Transverse colon (tissue), 4 donors: ENCODE measurements around the gene USP6. TPM values are rescaled to one million over a fixed set of nuclear protein-coding genes. Genes with fewer than 3 reads are reported as not detected.
A peak's percentile ranks its signal among the peaks of the same experiment; 100 is the strongest.
"Not testable (repeated sequence)": the region's sequence is repeated elsewhere in the genome, so short reads cannot be mapped to it uniquely, and the experiment has no call there.

Source experiments
- DNase-seq: peaks from one replicate; pipeline ENCODE4 v3.0.0-alpha.2; 2019
- H3K27ac ChIP-seq, 4 donors: fragments of 200-600 bp; sonication (generic); 2 replicates each; pipeline ENCODE4 v1.5.1; 2016 to 2018; ENCODE audit warnings: inconsistent platforms in 4 of 4
- H3K27me3 ChIP-seq: fragments of 200-600 bp; sonication (generic); 2 replicates; pipeline ENCODE4 v1.5.1; 2017; ENCODE audit warnings: inconsistent platforms
- H3K36me3 ChIP-seq, 4 donors: fragments of 200-600 bp; sonication (generic); 2 replicates each; pipeline ENCODE4 v1.5.1; 2017 to 2019; ENCODE audit warnings: inconsistent platforms in 4 of 4
- H3K4me1 ChIP-seq, 4 donors: fragments of 200-600 bp; sonication (generic); 2 replicates each; pipeline ENCODE4 v1.5.1; 2017 to 2020; ENCODE audit warnings: inconsistent platforms in 4 of 4
- H3K4me3 ChIP-seq, 4 donors: fragments of 200-600 bp; sonication (generic); 1 replicate in 1 of 4; 2 replicates in 3 of 4; pipeline versions ENCODE4 v1.5.1 to v1.6.1; 2017 to 2019; ENCODE audit warnings: inconsistent platforms in 4 of 4
- H3K9me3 ChIP-seq, 2 donors: fragments of 200-600 bp; sonication (generic); 2 replicates each; pipeline ENCODE4 v1.5.1; 2017 to 2019; ENCODE audit warnings: inconsistent platforms in 2 of 2
- CTCF ChIP-seq, 5 experiments: fragments of 200-600 bp in 3 of 5; fragments of 450-650 bp in 2 of 5; sonication (generic) in 3 of 5; IDR thresholded peaks; 1 replicate in 2 of 5; 2 replicates in 3 of 5; pipeline ENCODE4 v1.5.1; 2016 to 2017; ENCODE audit warnings: antibody characterized with exemption in 5 of 5, inconsistent platforms in 3 of 5, mild to moderate bottlenecking in 2 of 5, moderate library complexity in 1 of 5
- EP300 ChIP-seq: sonication (generic); formaldehyde crosslinking; IDR thresholded peaks from one replicate; pipeline ENCODE4 v1.6.1; 2017; ENCODE audit warnings: antibody characterized with exemption, low read depth
- POLR2A ChIP-seq: fragments of 450-650 bp; IDR thresholded peaks from one replicate; pipeline ENCODE4 v1.6.1; 2016; ENCODE audit warnings: antibody characterized with exemption, mild to moderate bottlenecking, moderate library complexity
- POLR2AphosphoS5 ChIP-seq, 3 donors: sonication (generic); formaldehyde crosslinking; IDR thresholded peaks; one replicate each; pipeline ENCODE4 v1.6.1; 2016; ENCODE audit warnings: antibody characterized with exemption in 3 of 3
- WGBS, 2 donors: methylation state at CpG; one replicate each; pipeline ENCODE4 v1.1.5; 2018; ENCODE audit warnings: low coverage in 1 of 2; 5-methylcytosine and 5-hydroxymethylcytosine counted together
- in situ Hi-C, 4 donors: fragments of 200-750 bp; cut with MboI; loops; one replicate each; pipeline versions ENCODE4 v1.15.0 to v1.15.1; 2017; ENCODE audit warnings: low sequenced_read_pairs in 3 of 4, low pct_ligation_motif_present in 1 of 4, low pct_unique_long_range_greater_than_20kb in 1 of 4
- intact Hi-C: fragments of 100-400 bp; cut with DNase I; formaldehyde crosslinking; loops from one replicate; pipeline ENCODE4 v1.15.1; 2023; ENCODE audit warnings: low total_unique reads
- total RNA-seq, 4 donors: library from RNA; depleted of rRNA; stranded (reverse); fragments of >200 nt; gene quantifications; one replicate each; pipeline ENCODE4 v1.1.0, GENCODE V29; 2016

USP6 gene
- total RNA-seq, 4 donors from 2014 or later: under 0.01 to 0.82 TPM; not detected in 2

GRCh38 chr17:5110816-5111215, 5.0 kb upstream of the USP6 start:
- Histone ChIP-seq H3K27me3 (peaks cover 16% of the 10 kb centered on the region), H3K4me3 (peak overlapping the region; percentile 51 to 89 (median 77)), H3K27ac (peak overlapping the region in 1 of 4 donors; percentile 84), H3K9me3 (peaks cover 0 to 4% of the 10 kb centered on the region in 2 donors), H3K36me3 (peaks cover 0 to 34% (median 7%) of the 10 kb centered on the region in 4 donors), H3K4me1 (peaks cover 6 to 17% (median 9%) of the 10 kb centered on the region in 4 donors)
- WGBS, 2 donors: 33 to 69% methylated on average over 2 to 8 of the region's 8 CpGs
- in situ Hi-C loops (no loop called here), intact Hi-C loops (loop anchor here (5.0 kb wide), 1 partner anchor 379 kb away; the partner anchor contains the start of gene MED11)
- DNase-seq: no peak
- TF ChIP-seq CTCF (IDR thresholded peaks at IDR 0.05) (no peak), EP300 (no peak), POLR2AphosphoS5 (IDR thresholded peaks at IDR 0.05) (no peak), POLR2A (no peak)

- peaks cover 0 to 26% (median 5%) of the 10 kb centered on the region in 4 donors for H3K36me3 ChIP-seq
- peaks cover 24% of the 10 kb centered on the region for H3K27me3 ChIP-seq
- TF ChIP-seq CTCF (IDR thresholded peaks at IDR 0.05) (no peak), POLR2AphosphoS5 (IDR thresholded peaks at IDR 0.05) (peak; percentile 77 to 85 (median 78)), POLR2A (peak; percentile 67), EP300 (peak; percentile 64)
- in situ Hi-C loops (no loop called here), intact Hi-C loops (loop anchor here (5.0 kb wide), 1 partner anchor 379 kb away; the partner anchor contains the start of gene MED11)
- 0 to 1% methylated on average over 2 to 57 of the region's 69 CpGs for WGBS, 2 donors
- peaks cover 6 to 17% (median 9%) of the 10 kb centered on the region in 4 donors for H3K4me1 ChIP-seq
- H3K4me3 ChIP-seq: peak within 1 kb of the TSS; percentile 51 to 89 (median 77)
- H3K27ac ChIP-seq: peak within 1 kb of the TSS; percentile 77 to 84 (median 84)
- H3K9me3 ChIP-seq: no peaks in the 10 kb centered on the region
- peak; percentile 97 for DNase-seq
Measured at GRCh38 chr17:5111402-5112204, 4.2 kb upstream of the USP6 start, which contains the start of gene ZNF232. Gene ZNF232, minus strand, starts transcription at chr17:5111878. Its CDS starts 56 bp downstream, at chr17:5111822.

- H3K9me3 ChIP-seq: no peaks in the 10 kb centered on the region
- H3K4me3 ChIP-seq: no peak overlapping the region
- in situ Hi-C loops: no loop called here
- H3K27ac ChIP-seq: no peak overlapping the region
- intact Hi-C loops: no loop called here
- H3K27me3 ChIP-seq: peaks cover 48% of the 10 kb centered on the region
- no peaks in the 10 kb centered on the region for H3K36me3 ChIP-seq
- H3K4me1 ChIP-seq: peaks cover 0 to 11% (median 7%) of the 10 kb centered on the region in 4 donors
- 63 to 72% methylated on average over 1 to 5 of the region's 6 CpGs for WGBS, 2 donors
- TF ChIP-seq POLR2AphosphoS5 (IDR thresholded peaks at IDR 0.05) (no peak), POLR2A (no peak), CTCF (IDR thresholded peaks at IDR 0.05) (no peak), EP300 (no peak)
- peak; percentile 1 for DNase-seq
Measured at GRCh38 chr17:5118219-5118618, 2.4 kb downstream of the USP6 start.

GRCh38 chr17:5120036-5120435, 4.2 kb downstream of the USP6 start:
- peaks cover 43% of the 10 kb centered on the region for H3K27me3 ChIP-seq

GRCh38 chr17:5120436-5121185, 4.8 kb downstream of the USP6 start:
- H3K4me3 ChIP-seq, in situ Hi-C loops, H3K36me3 ChIP-seq, intact Hi-C loops, H3K27ac ChIP-seq, H3K9me3 ChIP-seq: not testable (repeated sequence)
- Histone ChIP-seq H3K27me3 (peaks cover 37% of the 10 kb centered on the region), H3K4me1 (peaks cover 0 to 11% (median 7%) of the 10 kb centered on the region in 4 donors)
- WGBS, 2 donors: 94% methylated on average over 6 of the region's 6 CpGs; no CpG with 5 or more reads in 1 of the 2 donors
- DNase-seq: peak; percentile 4

More at GRCh38 chr17:5120036-5120435, 4.2 kb downstream of the USP6 start:
- no peaks in the 10 kb centered on the region for H3K36me3 ChIP-seq
- in situ Hi-C loops (no loop called here), intact Hi-C loops (no loop called here)
- WGBS, 2 donors: 81 to 100% methylated on average over 2 to 6 of the region's 7 CpGs
- H3K4me3 ChIP-seq: no peak overlapping the region
- TF ChIP-seq CTCF (IDR thresholded peaks at IDR 0.05) (no peak), POLR2A (no peak), POLR2AphosphoS5 (IDR thresholded peaks at IDR 0.05) (no peak), EP300 (no peak)
- no peaks in the 10 kb centered on the region for H3K9me3 ChIP-seq
- peaks cover 0 to 11% (median 7%) of the 10 kb centered on the region in 4 donors for H3K4me1 ChIP-seq
- no peak overlapping the region for H3K27ac ChIP-seq
- peak; percentile 1 for DNase-seq
